ENCODE data around the gene NSUN4. TPM values are rescaled to one million over a fixed set of nuclear protein-coding genes. Genes with fewer than 3 reads are reported as not detected.

NSUN4 gene
- total and polyA plus RNA-seq, 3 donors from 2014 or later, result 47.4 to 130 (median 94.3) TPM

DNA sequence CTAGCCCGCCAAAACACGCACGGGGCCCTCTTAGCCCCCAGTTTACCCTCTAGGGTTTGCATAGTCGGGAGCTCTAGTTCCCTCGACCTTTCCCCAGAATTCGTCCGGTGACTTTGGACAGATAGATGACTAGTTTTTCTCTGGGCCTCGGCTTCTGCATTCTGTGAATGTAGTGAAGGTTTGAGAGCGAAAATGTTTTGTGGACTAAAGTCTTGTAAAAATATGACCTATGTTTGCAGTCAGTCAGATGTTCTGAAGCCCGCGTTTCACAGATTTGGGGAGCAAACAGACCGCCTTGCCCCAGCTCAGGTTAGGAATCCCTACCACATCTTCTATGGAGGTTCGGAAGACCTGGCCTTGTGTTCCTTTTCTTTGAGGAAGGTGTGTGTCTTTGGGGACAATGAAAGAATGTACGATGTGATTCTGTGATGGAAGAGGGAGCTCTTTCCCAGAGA, 36.7 kb upstream of the NSUN4 start:
- Histone ChIP-seq H3K4me1 (peaks cover 26% of the 10 kb centered on the region), H3K4me3 (peak overlapping the region; percentile 87 to 98), H3K9me3 (no peaks in the 10 kb centered on the region), H3K27me3 (no peaks in the 10 kb centered on the region), H3K36me3 (ENCODE audit: low read depth, missing control alignments) (no peaks in the 10 kb centered on the region), H3K27ac (peak overlapping the region; percentile 99 to 100)
- 0 to 1% methylated on average over 14 of the region's 14 CpGs for WGBS, 2 donors
- TF ChIP-seq, protein P1, sequence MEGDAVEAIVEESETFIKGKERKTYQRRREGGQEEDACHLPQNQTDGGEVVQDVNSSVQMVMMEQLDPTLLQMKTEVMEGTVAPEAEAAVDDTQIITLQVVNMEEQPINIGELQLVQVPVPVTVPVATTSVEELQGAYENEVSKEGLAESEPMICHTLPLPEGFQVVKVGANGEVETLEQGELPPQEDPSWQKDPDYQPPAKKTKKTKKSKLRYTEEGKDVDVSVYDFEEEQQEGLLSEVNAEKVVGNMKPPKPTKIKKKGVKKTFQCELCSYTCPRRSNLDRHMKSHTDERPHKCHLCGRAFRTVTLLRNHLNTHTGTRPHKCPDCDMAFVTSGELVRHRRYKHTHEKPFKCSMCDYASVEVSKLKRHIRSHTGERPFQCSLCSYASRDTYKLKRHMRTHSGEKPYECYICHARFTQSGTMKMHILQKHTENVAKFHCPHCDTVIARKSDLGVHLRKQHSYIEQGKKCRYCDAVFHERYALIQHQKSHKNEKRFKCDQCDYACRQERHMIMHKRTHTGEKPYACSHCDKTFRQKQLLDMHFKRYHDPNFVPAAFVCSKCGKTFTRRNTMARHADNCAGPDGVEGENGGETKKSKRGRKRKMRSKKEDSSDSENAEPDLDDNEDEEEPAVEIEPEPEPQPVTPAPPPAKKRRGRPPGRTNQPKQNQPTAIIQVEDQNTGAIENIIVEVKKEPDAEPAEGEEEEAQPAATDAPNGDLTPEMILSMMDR (IDR thresholded peaks at IDR 0.05), result no peak
- TF ChIP-seq POLR2A (IDR thresholded peaks at IDR 0.05), result no peak
- DNase-seq, result no peak
- intact Hi-C loops (cut with DNase I; ENCODE audit: low total_unique reads), result no loop called here

DNA sequence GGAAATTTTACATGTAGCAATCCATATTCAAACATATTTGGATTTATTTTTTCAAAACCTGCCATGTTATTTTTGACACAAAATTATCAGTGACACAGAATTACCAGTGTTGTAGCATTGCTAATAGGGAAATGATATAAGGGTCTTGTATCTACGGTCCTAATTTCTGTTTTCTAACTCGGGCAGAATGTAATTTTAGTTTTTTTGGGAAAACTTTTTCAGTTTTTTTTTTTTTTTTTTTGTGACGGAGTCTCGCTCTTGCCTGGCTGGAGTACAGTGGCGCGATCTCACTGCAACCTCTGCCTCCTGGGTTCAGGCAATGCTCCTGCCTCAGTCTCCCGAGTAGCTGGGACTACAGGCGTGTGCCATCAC, 34.5 kb upstream of the NSUN4 start:
- H3K4me1 ChIP-seq, result peaks cover 13% of the 10 kb centered on the region
- no peaks in the 10 kb centered on the region for H3K27me3 ChIP-seq
- intact Hi-C loops (cut with DNase I; ENCODE audit: low total_unique reads), result no loop called here
- no peaks in the 10 kb centered on the region for H3K9me3 ChIP-seq
- TF ChIP-seq POLR2A (IDR thresholded peaks at IDR 0.05), result no peak
- TF ChIP-seq, protein P1 (IDR thresholded peaks at IDR 0.05), result no peak
- H3K27ac ChIP-seq, result no peak overlapping the region
- no peaks in the 10 kb centered on the region for H3K36me3 ChIP-seq (ENCODE audit: low read depth, missing control alignments)
- H3K4me3 ChIP-seq, result no peak overlapping the region
- no peak for DNase-seq
- 77 to 87% methylated on average over 8 of the region's 8 CpGs for WGBS, 2 donors

DNA sequence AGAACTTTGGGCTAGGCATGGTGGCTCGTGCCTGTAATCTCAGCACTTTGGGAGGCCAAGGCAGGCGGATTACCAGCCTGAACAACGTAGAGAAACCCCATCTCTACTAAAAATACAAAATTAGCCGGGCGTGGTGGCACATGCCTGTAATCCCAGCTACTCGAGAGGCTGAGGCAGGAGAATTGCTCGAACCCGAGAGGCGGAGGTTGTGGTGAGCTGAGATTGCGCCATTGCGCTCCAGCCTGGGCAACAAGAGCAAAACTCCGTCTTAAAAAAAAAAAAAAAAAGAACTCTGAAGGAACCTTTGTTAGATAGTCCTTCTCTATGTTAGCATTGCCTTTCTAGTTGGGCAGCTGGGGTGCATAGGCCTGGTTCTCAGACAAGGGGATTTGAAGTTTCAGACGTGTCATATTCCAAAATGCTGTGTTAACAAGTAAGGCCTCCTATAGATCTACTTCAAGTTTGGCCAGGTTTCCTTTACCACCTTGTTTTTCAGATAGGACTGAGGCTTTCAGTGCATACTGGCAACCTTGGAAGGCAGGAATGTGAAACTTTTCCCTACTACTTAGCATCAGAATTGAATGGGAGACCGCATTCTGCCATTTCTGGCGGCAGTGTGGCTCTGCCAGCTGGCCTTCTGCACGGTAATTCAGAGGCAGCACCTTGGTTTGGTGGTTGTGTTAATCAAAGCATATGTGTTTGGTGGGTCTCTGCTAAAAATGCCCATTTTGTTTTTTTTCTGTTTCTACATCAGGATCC, 31.0 kb upstream of the NSUN4 start:
- Histone ChIP-seq H3K4me3 (no peak overlapping the region), H3K27ac (no peak overlapping the region), H3K36me3 (ENCODE audit: low read depth, missing control alignments) (no peaks in the 10 kb centered on the region), H3K4me1 (peaks cover 6% of the 10 kb centered on the region), H3K9me3 (no peaks in the 10 kb centered on the region), H3K27me3 (no peaks in the 10 kb centered on the region)
- intact Hi-C loops (cut with DNase I; ENCODE audit: low total_unique reads), result no loop called here
- TF ChIP-seq, protein P1 (IDR thresholded peaks at IDR 0.05), result no peak
- TF ChIP-seq POLR2A (IDR thresholded peaks at IDR 0.05), result no peak
- DNase-seq, result no peak
- WGBS, 2 donors, result 90% methylated on average over 14 to 16 of the region's 16 CpGs

DNA sequence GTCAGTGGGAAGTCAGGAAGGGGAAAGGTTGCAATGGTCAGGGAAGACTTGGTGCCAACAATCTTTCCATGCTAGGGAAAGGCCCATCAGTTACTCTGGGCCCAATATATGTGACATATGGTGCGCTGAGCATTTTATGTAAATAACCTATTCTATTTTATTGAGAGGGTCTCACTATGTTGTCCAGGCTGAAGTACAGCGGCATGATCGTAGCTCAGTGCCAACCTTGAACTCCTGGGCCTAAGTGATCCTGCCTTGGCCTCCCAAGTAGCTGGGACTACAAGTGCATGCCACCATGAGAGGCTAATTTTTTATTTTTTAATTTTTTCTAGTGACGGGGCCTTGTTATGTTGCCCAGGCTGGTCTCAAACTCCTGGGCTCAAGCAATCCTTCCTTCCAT, 30.3 kb upstream of the NSUN4 start:
- Histone ChIP-seq H3K27ac (no peak overlapping the region), H3K36me3 (ENCODE audit: low read depth, missing control alignments) (no peaks in the 10 kb centered on the region), H3K4me3 (no peak overlapping the region), H3K4me1 (peaks cover 2% of the 10 kb centered on the region), H3K9me3 (no peaks in the 10 kb centered on the region), H3K27me3 (no peaks in the 10 kb centered on the region)
- 98 to 99% methylated on average over 4 of the region's 4 CpGs for WGBS, 2 donors
- intact Hi-C loops (cut with DNase I; ENCODE audit: low total_unique reads), result no loop called here
- no peak for DNase-seq
- no peak for TF ChIP-seq POLR2A (IDR thresholded peaks at IDR 0.05)

DNA sequence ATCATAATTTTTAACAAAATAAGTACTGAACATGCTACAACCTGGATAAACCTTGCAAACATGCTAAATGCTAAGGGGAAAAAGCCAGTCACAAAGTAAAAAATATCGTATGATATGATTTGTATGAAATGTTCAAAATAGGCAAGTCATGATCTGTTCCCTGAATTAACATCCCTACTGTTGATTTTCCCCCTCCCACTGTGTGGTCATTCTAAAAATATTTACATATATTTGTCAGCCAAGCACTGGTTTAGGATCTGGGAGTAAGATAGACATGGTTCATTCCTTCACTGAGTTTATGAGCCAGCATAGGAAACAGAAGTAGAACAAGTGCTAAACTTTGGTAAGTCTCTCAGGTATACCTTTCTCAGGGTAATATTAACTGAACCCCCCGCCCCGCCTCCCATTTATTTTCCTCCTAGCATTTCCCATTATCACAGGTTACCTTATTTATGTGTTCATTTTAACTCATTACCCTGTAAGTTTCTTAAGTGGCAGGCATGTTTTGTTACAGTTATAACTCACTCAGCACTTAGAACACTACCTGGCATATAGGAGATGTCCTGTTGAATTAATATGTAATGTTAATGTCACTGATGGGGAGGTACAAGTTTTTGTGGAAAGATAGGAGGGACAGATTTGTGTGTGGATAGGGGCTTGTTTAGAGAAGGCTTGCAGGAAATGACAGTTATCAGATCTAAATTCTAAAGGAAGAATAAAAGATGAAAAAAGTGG, 24.8 kb upstream of the NSUN4 start:
- H3K27me3 ChIP-seq, result no peaks in the 10 kb centered on the region
- 89 to 90% methylated on average over 3 of the region's 3 CpGs for WGBS, 2 donors
- H3K9me3 ChIP-seq, result no peaks in the 10 kb centered on the region
- intact Hi-C loops (cut with DNase I; ENCODE audit: low total_unique reads), result no loop called here
- no peaks in the 10 kb centered on the region for H3K4me1 ChIP-seq
- DNase-seq, result no peak
- no peak overlapping the region for H3K27ac ChIP-seq
- H3K36me3 ChIP-seq (ENCODE audit: low read depth, missing control alignments), result no peaks in the 10 kb centered on the region
- TF ChIP-seq, protein P1 (IDR thresholded peaks at IDR 0.05), result no peak
- no peak for TF ChIP-seq POLR2A (IDR thresholded peaks at IDR 0.05)
- H3K4me3 ChIP-seq, result no peak overlapping the region

Measured in testis (tissue), 3 donors.